ENCODE measurements around the gene VWA1.

DNA sequence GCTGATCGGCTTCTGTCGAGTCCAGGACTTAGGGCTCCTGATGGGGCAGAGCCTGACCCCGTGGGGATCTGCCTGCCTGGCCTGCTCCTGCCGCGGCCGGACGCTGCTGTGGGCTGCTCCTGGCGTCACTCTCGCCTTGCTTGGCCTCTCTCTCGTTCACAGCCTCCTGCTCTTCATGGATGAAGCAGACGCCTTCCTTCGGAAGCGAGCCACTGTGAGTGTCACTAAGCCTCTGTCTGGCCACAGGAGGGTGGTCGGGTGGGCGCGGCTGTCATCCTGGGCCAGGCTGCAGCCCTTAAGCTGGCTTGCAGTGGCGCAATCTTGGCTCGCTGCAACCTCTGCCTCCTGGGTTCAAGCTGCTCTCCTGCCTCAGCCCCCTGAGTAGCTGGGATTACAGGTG, 52.2 kb downstream of the VWA1 start:
- TF ChIP-seq, protein P1, sequence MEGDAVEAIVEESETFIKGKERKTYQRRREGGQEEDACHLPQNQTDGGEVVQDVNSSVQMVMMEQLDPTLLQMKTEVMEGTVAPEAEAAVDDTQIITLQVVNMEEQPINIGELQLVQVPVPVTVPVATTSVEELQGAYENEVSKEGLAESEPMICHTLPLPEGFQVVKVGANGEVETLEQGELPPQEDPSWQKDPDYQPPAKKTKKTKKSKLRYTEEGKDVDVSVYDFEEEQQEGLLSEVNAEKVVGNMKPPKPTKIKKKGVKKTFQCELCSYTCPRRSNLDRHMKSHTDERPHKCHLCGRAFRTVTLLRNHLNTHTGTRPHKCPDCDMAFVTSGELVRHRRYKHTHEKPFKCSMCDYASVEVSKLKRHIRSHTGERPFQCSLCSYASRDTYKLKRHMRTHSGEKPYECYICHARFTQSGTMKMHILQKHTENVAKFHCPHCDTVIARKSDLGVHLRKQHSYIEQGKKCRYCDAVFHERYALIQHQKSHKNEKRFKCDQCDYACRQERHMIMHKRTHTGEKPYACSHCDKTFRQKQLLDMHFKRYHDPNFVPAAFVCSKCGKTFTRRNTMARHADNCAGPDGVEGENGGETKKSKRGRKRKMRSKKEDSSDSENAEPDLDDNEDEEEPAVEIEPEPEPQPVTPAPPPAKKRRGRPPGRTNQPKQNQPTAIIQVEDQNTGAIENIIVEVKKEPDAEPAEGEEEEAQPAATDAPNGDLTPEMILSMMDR (conservative IDR thresholded peaks at IDR 0.05; ENCODE audit: low read length) = no peak
- TF ChIP-seq EZH2phosphoT487 (IDR thresholded peaks at IDR 0.05; ENCODE audit: borderline replicate concordance, low read depth, low read length) = no peak

All from OCI-LY7 (cell line).